ENCODE data around the gene CTSE. TPM values are rescaled to one million over a fixed set of nuclear protein-coding genes. Genes with fewer than 3 reads are reported as not detected.

CTSE gene
- total and polyA plus RNA-seq, 2 of the 13 experiments (the other 11 are each of a cell fraction or from before 2014, with no cell fraction given), result 0.50 to 0.69 TPM

- TF ChIP-seq ZNF704 (CRISPR knock-in tag; IDR thresholded peaks at IDR 0.05; ENCODE audit: borderline replicate concordance) (no peak), MAFF (IDR thresholded peaks at IDR 0.05; ENCODE audit: low read depth, low read length) (peak; percentile 75), IRF9 (CRISPR knock-in tag; IDR thresholded peaks at IDR 0.05; ENCODE audit: borderline replicate concordance) (no peak), ZSCAN25 (CRISPR knock-in tag; IDR thresholded peaks at IDR 0.05) (no peak), ZNF652 (CRISPR knock-in tag; IDR thresholded peaks at IDR 0.05; ENCODE audit: borderline replicate concordance, low read depth) (no peak), ZNF234 (CRISPR knock-in tag; conservative IDR thresholded peaks at IDR 0.05) (no peak), TRAFD1 (CRISPR knock-in tag; IDR thresholded peaks at IDR 0.05; ENCODE audit: borderline replicate concordance) (no peak)
Observed at GRCh38 chr1:205967554-205968335, 56.0 kb downstream of the CTSE start (continued).

Data from HepG2 (cell line).